ENCODE results near the gene MAGEB3. TPM values are rescaled to one million over a fixed set of nuclear protein-coding genes. Genes with fewer than 3 reads are reported as not detected.

The MAGEB3 gene
- total RNA-seq, 1 donor from 2014 or later = not detected

DNA sequence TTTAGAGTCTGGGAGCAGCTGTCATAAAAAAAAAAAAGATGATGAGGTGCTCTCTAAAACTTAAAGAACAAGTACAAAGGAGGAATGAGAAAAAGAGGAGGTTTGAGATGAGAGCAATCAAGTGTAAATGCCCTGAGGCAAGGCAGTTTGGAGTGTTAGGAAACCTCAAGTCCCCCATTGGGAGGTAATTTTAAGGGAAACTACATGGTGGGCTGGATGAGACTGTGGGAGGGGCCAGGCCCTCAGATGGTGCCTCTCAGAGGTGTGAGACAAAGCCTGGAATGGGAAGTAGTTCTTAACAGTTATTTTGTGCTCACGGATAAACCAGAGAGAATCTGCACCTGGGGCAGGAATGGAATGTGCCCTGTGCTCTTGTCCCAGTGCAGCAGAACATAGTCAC lies 1.9 kb upstream of the MAGEB3 start:
- ATAC-seq = no peak
- DNase-seq = no peak
- no peak overlapping the region for H3K4me3 ChIP-seq
- no peaks in the 10 kb centered on the region for H3K4me1 ChIP-seq
- H3K36me3 ChIP-seq = no peaks in the 10 kb centered on the region
- H3K9me3 ChIP-seq = no peaks in the 10 kb centered on the region
- H3K27me3 ChIP-seq = no peaks in the 10 kb centered on the region
- TF ChIP-seq, protein P1, sequence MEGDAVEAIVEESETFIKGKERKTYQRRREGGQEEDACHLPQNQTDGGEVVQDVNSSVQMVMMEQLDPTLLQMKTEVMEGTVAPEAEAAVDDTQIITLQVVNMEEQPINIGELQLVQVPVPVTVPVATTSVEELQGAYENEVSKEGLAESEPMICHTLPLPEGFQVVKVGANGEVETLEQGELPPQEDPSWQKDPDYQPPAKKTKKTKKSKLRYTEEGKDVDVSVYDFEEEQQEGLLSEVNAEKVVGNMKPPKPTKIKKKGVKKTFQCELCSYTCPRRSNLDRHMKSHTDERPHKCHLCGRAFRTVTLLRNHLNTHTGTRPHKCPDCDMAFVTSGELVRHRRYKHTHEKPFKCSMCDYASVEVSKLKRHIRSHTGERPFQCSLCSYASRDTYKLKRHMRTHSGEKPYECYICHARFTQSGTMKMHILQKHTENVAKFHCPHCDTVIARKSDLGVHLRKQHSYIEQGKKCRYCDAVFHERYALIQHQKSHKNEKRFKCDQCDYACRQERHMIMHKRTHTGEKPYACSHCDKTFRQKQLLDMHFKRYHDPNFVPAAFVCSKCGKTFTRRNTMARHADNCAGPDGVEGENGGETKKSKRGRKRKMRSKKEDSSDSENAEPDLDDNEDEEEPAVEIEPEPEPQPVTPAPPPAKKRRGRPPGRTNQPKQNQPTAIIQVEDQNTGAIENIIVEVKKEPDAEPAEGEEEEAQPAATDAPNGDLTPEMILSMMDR (IDR thresholded peaks at IDR 0.05) = no peak
- no peak overlapping the region for H3K27ac ChIP-seq
- intact Hi-C loops (cut with DNase I) = no loop called here

DNA sequence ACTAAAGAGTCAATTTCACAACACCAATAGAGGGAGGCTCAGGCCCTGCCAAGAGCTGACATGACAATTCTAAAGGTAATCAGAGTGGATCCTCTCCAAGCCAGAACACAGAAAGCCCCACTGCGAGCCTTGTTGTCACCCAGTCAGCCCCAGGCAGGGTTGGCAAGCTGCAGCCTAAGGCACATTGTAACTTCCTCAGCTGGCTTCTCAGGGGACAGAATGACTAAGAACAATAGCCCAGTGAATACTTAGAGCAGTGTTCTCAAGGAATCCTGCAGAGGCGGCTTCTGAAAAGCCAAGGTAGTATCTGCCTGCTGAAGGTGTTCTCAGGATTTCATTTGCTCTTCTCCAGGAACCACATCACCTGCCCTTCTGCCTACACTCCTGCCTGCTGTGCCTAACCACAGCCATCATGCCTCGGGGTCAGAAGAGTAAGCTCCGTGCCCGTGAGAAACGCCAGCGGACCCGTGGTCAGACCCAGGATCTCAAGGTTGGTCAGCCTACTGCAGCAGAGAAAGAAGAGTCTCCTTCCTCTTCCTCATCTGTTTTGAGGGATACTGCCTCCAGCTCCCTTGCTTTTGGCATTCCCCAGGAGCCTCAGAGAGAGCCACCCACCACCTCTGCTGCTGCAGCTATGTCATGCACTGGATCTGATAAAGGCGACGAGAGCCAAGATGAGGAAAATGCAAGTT lies 11.4 kb downstream of the MAGEB3 start, which contains the start of gene MAGEB4:
Gene MAGEB4, plus strand, starts transcription at position 277 of the 692 bp plus-strand sequence. Its CDS starts 136 bp downstream, at position 413.
- Histone ChIP-seq H3K9me3 (no peaks in the 10 kb centered on the region), H3K4me3 (no peak within 1 kb of the TSS), H3K27ac (no peak within 1 kb of the TSS), H3K4me1 (no peaks in the 10 kb centered on the region), H3K27me3 (no peaks in the 10 kb centered on the region), H3K36me3 (no peaks in the 10 kb centered on the region)
- TF ChIP-seq, protein P1 (IDR thresholded peaks at IDR 0.05) = no peak
- intact Hi-C loops (cut with DNase I) = no loop called here
- no peak for DNase-seq
- no peak for ATAC-seq

DNA sequence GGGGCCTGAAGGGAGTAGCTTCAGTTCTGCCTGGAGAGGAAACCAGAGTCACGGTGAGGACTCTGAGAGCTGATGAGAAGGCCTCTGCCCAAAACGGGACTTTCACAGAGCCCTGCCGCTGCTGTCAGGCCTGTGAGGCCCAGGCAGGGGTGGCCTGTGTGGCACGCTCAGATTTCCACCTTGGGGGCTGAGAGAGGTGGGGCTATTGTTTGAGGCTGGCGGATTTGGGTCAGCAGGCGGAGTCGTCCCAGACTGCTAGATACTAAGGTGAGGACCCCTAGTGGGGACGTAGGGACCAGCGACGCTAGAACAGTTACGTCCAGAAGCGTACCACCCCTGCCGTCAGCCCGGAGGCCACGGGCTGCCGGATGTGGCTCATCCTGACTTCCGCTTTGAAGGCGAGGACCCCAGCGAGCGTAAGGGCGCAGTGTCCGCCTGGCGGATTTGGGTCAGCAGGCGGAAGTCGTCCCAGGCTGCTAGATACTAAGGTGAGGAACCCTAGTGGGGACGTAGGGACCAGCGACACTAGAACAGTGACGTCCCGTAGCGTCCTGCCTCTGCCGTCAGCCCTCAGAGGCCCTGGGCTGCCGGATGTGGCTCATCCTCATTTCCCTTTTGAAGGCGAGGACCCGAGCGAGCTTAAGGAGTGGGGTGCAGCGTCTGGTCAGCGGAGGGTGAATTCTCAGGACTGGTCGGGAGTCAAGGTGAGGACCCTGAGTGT lies 16.5 kb downstream of the MAGEB3 start, which contains the start of gene MAGEB1:
Gene MAGEB1, plus strand, starts transcription at position 378 of the 721 bp plus-strand sequence. CDS start 3,348 bp downstream, outside the sequence.
- Histone ChIP-seq H3K27me3 (no peaks in the 10 kb centered on the region), H3K9me3 (no peaks in the 10 kb centered on the region), H3K36me3 (no peaks in the 10 kb centered on the region), H3K27ac (no peak within 1 kb of the TSS), H3K4me1 (no peaks in the 10 kb centered on the region), H3K4me3 (no peak within 1 kb of the TSS)
- no peak for DNase-seq
- ATAC-seq = no peak
- intact Hi-C loops (cut with DNase I) = no loop called here
- TF ChIP-seq, protein P1 (IDR thresholded peaks at IDR 0.05) = no peak

DNA sequence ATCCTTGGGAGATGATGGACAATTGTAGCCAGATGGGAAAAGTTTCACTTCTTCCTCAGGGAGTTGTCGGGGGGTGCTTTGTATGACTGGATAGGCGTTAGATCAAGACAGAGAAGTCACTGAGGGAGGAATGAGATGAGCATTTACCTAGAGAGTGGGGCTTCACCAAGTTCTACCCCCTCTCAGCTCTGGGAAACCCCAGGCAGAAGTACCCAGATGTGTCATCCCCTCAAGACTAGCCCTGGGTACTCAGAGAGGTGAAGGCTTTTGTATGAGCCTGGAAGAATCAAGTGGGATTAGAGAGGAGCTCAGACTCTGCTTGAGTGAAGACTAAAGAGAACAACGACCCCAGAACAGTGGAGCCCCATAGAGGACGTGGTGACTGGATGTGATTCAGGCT lies 18.4 kb downstream of the MAGEB3 start:
- no peaks in the 10 kb centered on the region for H3K27me3 ChIP-seq
- H3K36me3 ChIP-seq = no peaks in the 10 kb centered on the region
- TF ChIP-seq, protein P1 (IDR thresholded peaks at IDR 0.05) = no peak

DNA sequence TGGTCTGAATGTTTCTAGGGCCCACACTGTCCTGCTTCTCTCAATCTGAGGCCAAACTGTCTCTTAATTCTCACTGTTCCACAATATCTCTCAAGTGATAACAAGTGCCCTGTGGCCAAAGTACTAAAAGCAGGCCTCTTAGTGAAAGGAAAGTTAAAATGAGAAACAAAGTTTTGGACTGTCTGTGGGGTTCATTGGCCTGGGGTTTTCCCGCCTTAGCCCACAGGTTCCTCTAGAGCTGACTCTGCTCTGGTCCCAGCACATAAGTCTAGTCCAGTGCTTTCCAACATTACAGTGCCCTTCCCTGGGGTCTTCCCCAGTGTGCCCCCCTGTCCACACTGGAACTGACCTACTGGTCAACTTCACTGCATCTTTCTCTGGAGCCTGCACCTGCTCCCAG lies 22.8 kb downstream of the MAGEB3 start:
- no peak overlapping the region for H3K27ac ChIP-seq
- no peak overlapping the region for H3K4me3 ChIP-seq
- H3K4me1 ChIP-seq = no peaks in the 10 kb centered on the region
- no peaks in the 10 kb centered on the region for H3K27me3 ChIP-seq
- TF ChIP-seq, protein P1 (IDR thresholded peaks at IDR 0.05) = no peak
- DNase-seq (no peak), ATAC-seq (no peak)
- H3K36me3 ChIP-seq = no peaks in the 10 kb centered on the region
- no peaks in the 10 kb centered on the region for H3K9me3 ChIP-seq
- intact Hi-C loops (cut with DNase I) = no loop called here

More for the DNA sequence above, 18.4 kb downstream of the MAGEB3 start:
- H3K27ac ChIP-seq = no peak overlapping the region
- H3K4me1 ChIP-seq = no peaks in the 10 kb centered on the region
- ATAC-seq = no peak
- no peak overlapping the region for H3K4me3 ChIP-seq
- no peak for DNase-seq
- intact Hi-C loops (cut with DNase I) = no loop called here
- H3K9me3 ChIP-seq = no peaks in the 10 kb centered on the region
